ENCODE data around the gene FPR2. TPM values are rescaled to one million over a fixed set of nuclear protein-coding genes. Genes with fewer than 3 reads are reported as not detected.

FPR2 gene
- total RNA-seq, 1 donor from 2014 or later, result not detected

DNA sequence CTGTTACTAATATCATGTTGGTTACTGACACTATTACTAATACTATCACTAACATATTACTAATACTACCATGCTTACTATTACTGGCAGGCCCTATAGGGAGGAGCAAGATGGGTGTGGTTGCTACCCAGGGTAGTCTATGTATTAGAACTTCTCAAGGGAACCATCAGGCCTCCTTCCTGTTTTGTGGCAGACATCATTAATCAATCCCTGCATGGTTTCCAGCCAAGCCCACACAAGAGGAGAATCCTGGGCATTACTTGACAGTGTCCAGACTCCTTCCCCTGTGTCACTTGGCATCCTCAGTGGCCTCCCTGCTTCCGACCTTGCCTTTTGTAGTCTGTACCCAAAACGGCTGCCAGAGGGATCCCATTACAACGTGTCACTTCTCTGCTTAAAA is 46.1 kb upstream of the FPR2 start:
- H3K9me3 Mint-ChIP-seq (ENCODE audit: unreplicated experiment), result no peaks in the 10 kb centered on the region
- no peaks in the 10 kb centered on the region for H3K36me3 Mint-ChIP-seq (ENCODE audit: unreplicated experiment)
- H3K27ac Mint-ChIP-seq (ENCODE audit: unreplicated experiment), result no peak overlapping the region
- peaks cover 3% of the 10 kb centered on the region for H3K4me1 Mint-ChIP-seq (ENCODE audit: unreplicated experiment)
- no peak overlapping the region for H3K4me3 Mint-ChIP-seq (ENCODE audit: unreplicated experiment)
- TF ChIP-seq CTCF (IDR thresholded peaks at IDR 0.05), result no peak
- DNase-seq (ENCODE audit: extremely low spot score, unreplicated experiment), result no peak
- H3K27me3 Mint-ChIP-seq (ENCODE audit: unreplicated experiment), result peaks cover 30% of the 10 kb centered on the region

DNA sequence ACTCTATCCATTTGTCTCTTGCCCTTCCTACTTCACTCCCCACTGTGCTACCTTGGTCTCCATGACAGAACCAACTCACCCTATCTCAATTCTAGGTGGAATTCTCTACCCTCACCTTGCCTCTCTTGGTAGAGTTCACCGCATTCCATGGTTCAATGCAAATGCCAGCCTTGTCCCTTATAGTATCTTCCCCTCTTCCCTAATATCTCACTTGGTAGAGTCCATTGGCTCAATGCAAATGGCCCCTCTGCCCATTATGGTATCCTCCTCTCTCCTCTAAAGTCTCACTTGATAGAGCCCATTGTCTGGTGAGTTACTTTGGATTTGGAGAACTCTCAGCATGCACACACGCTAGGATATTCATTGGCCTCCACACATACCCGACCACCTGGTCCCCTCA is 45.1 kb upstream of the FPR2 start:
- Mint-ChIP-seq H3K4me3 (ENCODE audit: unreplicated experiment) (no peak overlapping the region), H3K36me3 (ENCODE audit: unreplicated experiment) (no peaks in the 10 kb centered on the region), H3K9me3 (ENCODE audit: unreplicated experiment) (no peaks in the 10 kb centered on the region), H3K27me3 (ENCODE audit: unreplicated experiment) (peaks cover 40% of the 10 kb centered on the region), H3K27ac (ENCODE audit: unreplicated experiment) (no peak overlapping the region), H3K4me1 (ENCODE audit: unreplicated experiment) (peaks cover 7% of the 10 kb centered on the region)
- DNase-seq (ENCODE audit: extremely low spot score, unreplicated experiment), result no peak
- TF ChIP-seq CTCF (IDR thresholded peaks at IDR 0.05), result no peak

DNA sequence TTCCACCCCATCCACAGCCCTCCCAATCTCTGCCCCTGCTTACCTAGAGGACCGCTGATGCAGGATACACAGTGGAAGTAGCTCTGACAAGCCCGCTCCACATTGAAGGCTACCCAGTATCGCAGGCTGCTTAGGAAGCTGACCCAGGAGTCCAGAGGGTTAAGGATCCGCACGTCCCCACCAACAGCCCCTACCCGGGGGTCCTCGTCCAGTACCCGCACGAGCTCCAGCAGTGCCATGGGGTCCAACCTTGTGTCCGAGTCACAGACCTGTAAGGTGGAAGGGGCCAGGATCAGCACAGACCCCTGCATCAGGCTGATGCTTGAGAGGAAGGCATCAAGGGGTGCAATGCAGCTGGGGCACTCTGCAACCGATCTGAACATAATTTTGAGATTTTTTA is 44.1 kb upstream of the FPR2 start:
- Mint-ChIP-seq H3K27me3 (ENCODE audit: unreplicated experiment) (peaks cover 47% of the 10 kb centered on the region), H3K4me3 (ENCODE audit: unreplicated experiment) (no peak overlapping the region), H3K9me3 (ENCODE audit: unreplicated experiment) (no peaks in the 10 kb centered on the region), H3K4me1 (ENCODE audit: unreplicated experiment) (peaks cover 7% of the 10 kb centered on the region), H3K36me3 (ENCODE audit: unreplicated experiment) (no peaks in the 10 kb centered on the region), H3K27ac (ENCODE audit: unreplicated experiment) (no peak overlapping the region)
- DNase-seq (ENCODE audit: extremely low spot score, unreplicated experiment), result no peak
- TF ChIP-seq CTCF (IDR thresholded peaks at IDR 0.05), result no peak

- peaks cover 58% of the 10 kb centered on the region for H3K27me3 Mint-ChIP-seq (ENCODE audit: unreplicated experiment)
- DNase-seq (ENCODE audit: extremely low spot score, unreplicated experiment), result no peak
- no peaks in the 10 kb centered on the region for H3K9me3 Mint-ChIP-seq (ENCODE audit: unreplicated experiment)
- TF ChIP-seq CTCF (IDR thresholded peaks at IDR 0.05), result no peak
- H3K27ac Mint-ChIP-seq (ENCODE audit: unreplicated experiment), result no peak overlapping the region
- no peak overlapping the region for H3K4me3 Mint-ChIP-seq (ENCODE audit: unreplicated experiment)
- H3K36me3 Mint-ChIP-seq (ENCODE audit: unreplicated experiment), result no peaks in the 10 kb centered on the region
- H3K4me1 Mint-ChIP-seq (ENCODE audit: unreplicated experiment), result peaks cover 7% of the 10 kb centered on the region
Observed at GRCh38 chr19:51719251-51719988, 41.6 kb upstream of the FPR2 start.

GRCh38 chr19:51721905-51722304 is 39.1 kb upstream of the FPR2 start:
- Mint-ChIP-seq H3K9me3 (ENCODE audit: unreplicated experiment) (no peaks in the 10 kb centered on the region), H3K4me3 (ENCODE audit: unreplicated experiment) (no peak overlapping the region), H3K27me3 (ENCODE audit: unreplicated experiment) (peaks cover 53% of the 10 kb centered on the region), H3K27ac (ENCODE audit: unreplicated experiment) (no peak overlapping the region), H3K4me1 (ENCODE audit: unreplicated experiment) (peaks cover 9% of the 10 kb centered on the region), H3K36me3 (ENCODE audit: unreplicated experiment) (no peaks in the 10 kb centered on the region)
- DNase-seq (ENCODE audit: extremely low spot score, unreplicated experiment), result no peak
- no peak for TF ChIP-seq CTCF (IDR thresholded peaks at IDR 0.05)

Data from osteocyte (in vitro differentiated cells).